ENCODE measurements around the gene AGPS.

Gene AGPS

GRCh38 chr2:177391822-177392372 is 676 bp upstream of the AGPS start:
- peaks cover 0 to 1% of the 10 kb centered on the region in 2 donors for H3K36me3 ChIP-seq (ENCODE audit: control insufficient read depth in 1 of 2, insufficient read depth in 2 of 2, low read length in 2 of 2)
- peak overlapping the region; percentile 85 to 89 for H3K4me3 ChIP-seq (ENCODE audit: low read depth in 1 of 2, low read length in 2 of 2)
- H3K4me1 ChIP-seq (ENCODE audit: control insufficient read depth in 1 of 2, insufficient read depth in 2 of 2, low read length in 2 of 2): peaks cover 10 to 19% of the 10 kb centered on the region in 2 donors
- no peaks in the 10 kb centered on the region for H3K9me3 ChIP-seq (ENCODE audit: control insufficient read depth in 1 of 2, low read length in 2 of 2)
- no peak overlapping the region for H3K27ac ChIP-seq (ENCODE audit: low read length)
- no peaks in the 10 kb centered on the region for H3K27me3 ChIP-seq (ENCODE audit: low read depth, low read length)

- peaks cover 10 to 19% of the 10 kb centered on the region in 2 donors for H3K4me1 ChIP-seq (ENCODE audit: control insufficient read depth in 1 of 2, insufficient read depth in 2 of 2, low read length in 2 of 2)
- peak overlapping the region; percentile 85 to 89 for H3K4me3 ChIP-seq (ENCODE audit: low read depth in 1 of 2, low read length in 2 of 2)
- no peaks in the 10 kb centered on the region for H3K9me3 ChIP-seq (ENCODE audit: control insufficient read depth in 1 of 2, low read length in 2 of 2)
- peak overlapping the region; percentile 65 for H3K27ac ChIP-seq (ENCODE audit: low read length)
- peaks cover 0 to 12% of the 10 kb centered on the region in 2 donors for H3K36me3 ChIP-seq (ENCODE audit: control insufficient read depth in 1 of 2, insufficient read depth in 2 of 2, low read length in 2 of 2)
- H3K27me3 ChIP-seq (ENCODE audit: low read depth, low read length): no peaks in the 10 kb centered on the region
Measured at GRCh38 chr2:177393203-177393755, 706 bp downstream of the AGPS start.

- Histone ChIP-seq H3K4me1 (ENCODE audit: control insufficient read depth in 1 of 2, insufficient read depth in 2 of 2, low read length in 2 of 2) (peaks cover 10 to 21% of the 10 kb centered on the region in 2 donors), H3K27me3 (ENCODE audit: low read depth, low read length) (no peaks in the 10 kb centered on the region), H3K36me3 (ENCODE audit: control insufficient read depth in 1 of 2, insufficient read depth in 2 of 2, low read length in 2 of 2) (peaks cover 0 to 12% of the 10 kb centered on the region in 2 donors), H3K27ac (ENCODE audit: low read length) (no peak overlapping the region), H3K4me3 (ENCODE audit: low read depth in 1 of 2, low read length in 2 of 2) (peak overlapping the region; percentile 85 to 89), H3K9me3 (ENCODE audit: control insufficient read depth in 1 of 2, low read length in 2 of 2) (no peaks in the 10 kb centered on the region)
Measured at GRCh38 chr2:177393824-177394593, 1.4 kb downstream of the AGPS start.

- Histone ChIP-seq H3K4me3 (ENCODE audit: low read depth in 1 of 2, low read length in 2 of 2) (peak overlapping the region in 1 of 2 donors; percentile 85), H3K27me3 (ENCODE audit: low read depth, low read length) (no peaks in the 10 kb centered on the region), H3K4me1 (ENCODE audit: control insufficient read depth in 1 of 2, insufficient read depth in 2 of 2, low read length in 2 of 2) (peaks cover 10 to 23% of the 10 kb centered on the region in 2 donors), H3K9me3 (ENCODE audit: control insufficient read depth in 1 of 2, low read length in 2 of 2) (no peaks in the 10 kb centered on the region), H3K27ac (ENCODE audit: low read length) (no peak overlapping the region), H3K36me3 (ENCODE audit: control insufficient read depth in 1 of 2, insufficient read depth in 2 of 2, low read length in 2 of 2) (peaks cover 0 to 12% of the 10 kb centered on the region in 2 donors)
Measured at GRCh38 chr2:177394594-177394973, 2.0 kb downstream of the AGPS start.

GRCh38 chr2:177395351-177396065 is 2.9 kb downstream of the AGPS start:
- peaks cover 0 to 12% of the 10 kb centered on the region in 2 donors for H3K36me3 ChIP-seq (ENCODE audit: control insufficient read depth in 1 of 2, insufficient read depth in 2 of 2, low read length in 2 of 2)
- H3K4me3 ChIP-seq (ENCODE audit: low read depth in 1 of 2, low read length in 2 of 2): no peak overlapping the region
- peaks cover 10 to 23% of the 10 kb centered on the region in 2 donors for H3K4me1 ChIP-seq (ENCODE audit: control insufficient read depth in 1 of 2, insufficient read depth in 2 of 2, low read length in 2 of 2)
- no peaks in the 10 kb centered on the region for H3K9me3 ChIP-seq (ENCODE audit: control insufficient read depth in 1 of 2, low read length in 2 of 2)
- no peaks in the 10 kb centered on the region for H3K27me3 ChIP-seq (ENCODE audit: low read depth, low read length)
- H3K27ac ChIP-seq (ENCODE audit: low read length): no peak overlapping the region

- Histone ChIP-seq H3K4me1 (ENCODE audit: control insufficient read depth in 1 of 2, insufficient read depth in 2 of 2, low read length in 2 of 2) (peaks cover 8 to 19% of the 10 kb centered on the region in 2 donors), H3K4me3 (ENCODE audit: low read depth in 1 of 2, low read length in 2 of 2) (no peak overlapping the region), H3K27me3 (ENCODE audit: low read depth, low read length) (no peaks in the 10 kb centered on the region), H3K36me3 (ENCODE audit: control insufficient read depth in 1 of 2, insufficient read depth in 2 of 2, low read length in 2 of 2) (peaks cover 0 to 12% of the 10 kb centered on the region in 2 donors), H3K27ac (ENCODE audit: low read length) (no peak overlapping the region), H3K9me3 (ENCODE audit: control insufficient read depth in 1 of 2, low read length in 2 of 2) (no peaks in the 10 kb centered on the region)
Measured at GRCh38 chr2:177396703-177397460, 4.3 kb downstream of the AGPS start.

- H3K27ac ChIP-seq (ENCODE audit: low read length): no peak overlapping the region
- no peaks in the 10 kb centered on the region for H3K27me3 ChIP-seq (ENCODE audit: low read depth, low read length)
- peaks cover 6 to 17% of the 10 kb centered on the region in 2 donors for H3K4me1 ChIP-seq (ENCODE audit: control insufficient read depth in 1 of 2, insufficient read depth in 2 of 2, low read length in 2 of 2)
Measured at GRCh38 chr2:177397481-177398289, 5.1 kb downstream of the AGPS start.

GRCh38 chr2:177398290-177398683 is 5.7 kb downstream of the AGPS start:
- H3K27me3 ChIP-seq (ENCODE audit: low read depth, low read length): no peaks in the 10 kb centered on the region
- H3K4me1 ChIP-seq (ENCODE audit: control insufficient read depth in 1 of 2, insufficient read depth in 2 of 2, low read length in 2 of 2): peaks cover 5 to 17% of the 10 kb centered on the region in 2 donors
- no peaks in the 10 kb centered on the region for H3K9me3 ChIP-seq (ENCODE audit: control insufficient read depth in 1 of 2, low read length in 2 of 2)
- H3K27ac ChIP-seq (ENCODE audit: low read length): no peak overlapping the region
- H3K4me3 ChIP-seq (ENCODE audit: low read depth in 1 of 2, low read length in 2 of 2): no peak overlapping the region
- peaks cover 0 to 12% of the 10 kb centered on the region in 2 donors for H3K36me3 ChIP-seq (ENCODE audit: control insufficient read depth in 1 of 2, insufficient read depth in 2 of 2, low read length in 2 of 2)

More at GRCh38 chr2:177397481-177398289, 5.1 kb downstream of the AGPS start:
- Histone ChIP-seq H3K36me3 (ENCODE audit: control insufficient read depth in 1 of 2, insufficient read depth in 2 of 2, low read length in 2 of 2) (peaks cover 0 to 12% of the 10 kb centered on the region in 2 donors), H3K4me3 (ENCODE audit: low read depth in 1 of 2, low read length in 2 of 2) (no peak overlapping the region), H3K9me3 (ENCODE audit: control insufficient read depth in 1 of 2, low read length in 2 of 2) (no peaks in the 10 kb centered on the region)

GRCh38 chr2:177398791-177399190 is 6.2 kb downstream of the AGPS start:
- Histone ChIP-seq H3K27me3 (ENCODE audit: low read depth, low read length) (no peaks in the 10 kb centered on the region), H3K27ac (ENCODE audit: low read length) (no peak overlapping the region), H3K4me3 (ENCODE audit: low read depth in 1 of 2, low read length in 2 of 2) (no peak overlapping the region), H3K9me3 (ENCODE audit: control insufficient read depth in 1 of 2, low read length in 2 of 2) (no peaks in the 10 kb centered on the region), H3K36me3 (ENCODE audit: control insufficient read depth in 1 of 2, insufficient read depth in 2 of 2, low read length in 2 of 2) (peaks cover 0 to 12% of the 10 kb centered on the region in 2 donors), H3K4me1 (ENCODE audit: control insufficient read depth in 1 of 2, insufficient read depth in 2 of 2, low read length in 2 of 2) (peaks cover 0 to 17% of the 10 kb centered on the region in 2 donors)

- H3K36me3 ChIP-seq (ENCODE audit: control insufficient read depth in 1 of 2, insufficient read depth in 2 of 2, low read length in 2 of 2): peaks cover 0 to 12% of the 10 kb centered on the region in 2 donors
- peaks cover 0 to 11% of the 10 kb centered on the region in 2 donors for H3K4me1 ChIP-seq (ENCODE audit: control insufficient read depth in 1 of 2, insufficient read depth in 2 of 2, low read length in 2 of 2)
- H3K9me3 ChIP-seq (ENCODE audit: control insufficient read depth in 1 of 2, low read length in 2 of 2): no peaks in the 10 kb centered on the region
- no peak overlapping the region for H3K4me3 ChIP-seq (ENCODE audit: low read depth in 1 of 2, low read length in 2 of 2)
- H3K27me3 ChIP-seq (ENCODE audit: low read depth, low read length): no peaks in the 10 kb centered on the region
- H3K27ac ChIP-seq (ENCODE audit: low read length): no peak overlapping the region
Measured at GRCh38 chr2:177399376-177399775, 6.8 kb downstream of the AGPS start.
